ENCODE results near the gene HEBP2. TPM values are rescaled to one million over a fixed set of nuclear protein-coding genes. Genes with fewer than 3 reads are reported as not detected.

Gene HEBP2
- polyA plus RNA-seq, 1 donor = 31.6 TPM

DNA sequence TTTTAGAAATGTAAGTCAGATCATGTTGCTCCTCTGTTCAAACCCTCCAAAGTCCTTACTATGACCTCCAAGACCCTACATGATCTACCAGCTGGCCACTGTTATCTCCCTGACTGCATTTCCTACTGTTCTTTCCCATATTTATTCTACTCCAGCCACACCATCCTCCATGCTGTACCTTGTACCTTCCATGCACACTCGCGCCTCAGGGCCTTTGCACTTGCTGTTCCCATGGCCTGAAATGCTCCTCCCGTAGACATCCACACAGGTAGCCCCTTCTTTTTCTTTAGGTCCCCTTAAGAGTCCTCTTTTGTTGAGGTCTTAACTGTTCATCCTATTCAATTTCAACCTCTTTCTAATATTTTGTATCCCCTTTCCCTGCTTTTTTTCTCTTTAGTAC is 47.0 kb downstream of the HEBP2 start:
- no peak for DNase-seq
- Histone ChIP-seq H3K9me3 (ENCODE audit: control insufficient read depth, low read depth, low read length) (no peaks in the 10 kb centered on the region), H3K27me3 (ENCODE audit: control insufficient read depth, insufficient read depth, low read length) (no peaks in the 10 kb centered on the region), H3K4me3 (ENCODE audit: low read length) (no peak overlapping the region), H3K4me1 (ENCODE audit: control insufficient read depth, insufficient read depth, low read length) (peaks cover 9% of the 10 kb centered on the region), H3K27ac (ENCODE audit: low read length) (no peak overlapping the region), H3K36me3 (ENCODE audit: control insufficient read depth, insufficient read depth, low read length) (peaks cover 14% of the 10 kb centered on the region)
- 100% methylated on average over 1 of the region's 3 CpGs for WGBS (ENCODE audit: insufficient coverage, low lambda C conversion rate)

GRCh38 chr6:138454981-138455706 is 51.1 kb downstream of the HEBP2 start:
- Histone ChIP-seq H3K27me3 (ENCODE audit: control insufficient read depth, insufficient read depth, low read length) (no peaks in the 10 kb centered on the region), H3K36me3 (ENCODE audit: control insufficient read depth, insufficient read depth, low read length) (peaks cover 13% of the 10 kb centered on the region), H3K4me1 (ENCODE audit: control insufficient read depth, insufficient read depth, low read length) (peaks cover 24% of the 10 kb centered on the region), H3K9me3 (ENCODE audit: control insufficient read depth, low read depth, low read length) (no peaks in the 10 kb centered on the region), H3K27ac (ENCODE audit: low read length) (peak overlapping the region; percentile 78), H3K4me3 (ENCODE audit: low read length) (no peak overlapping the region)
- 83% methylated on average over 1 of the region's 9 CpGs for WGBS (ENCODE audit: insufficient coverage, low lambda C conversion rate)
- peak; percentile 29 to 76 for DNase-seq

GRCh38 chr6:138455746-138456400 is 51.9 kb downstream of the HEBP2 start:
- H3K9me3 ChIP-seq (ENCODE audit: control insufficient read depth, low read depth, low read length) = no peaks in the 10 kb centered on the region
- peak; percentile 38 to 83 for DNase-seq
- peak overlapping the region; percentile 78 for H3K27ac ChIP-seq (ENCODE audit: low read length)
- peaks cover 24% of the 10 kb centered on the region for H3K4me1 ChIP-seq (ENCODE audit: control insufficient read depth, insufficient read depth, low read length)
- no peaks in the 10 kb centered on the region for H3K27me3 ChIP-seq (ENCODE audit: control insufficient read depth, insufficient read depth, low read length)
- WGBS (ENCODE audit: insufficient coverage, low lambda C conversion rate) = 20% methylated on average over 3 of the region's 7 CpGs
- H3K36me3 ChIP-seq (ENCODE audit: control insufficient read depth, insufficient read depth, low read length) = peaks cover 14% of the 10 kb centered on the region
- no peak overlapping the region for H3K4me3 ChIP-seq (ENCODE audit: low read length)

DNA sequence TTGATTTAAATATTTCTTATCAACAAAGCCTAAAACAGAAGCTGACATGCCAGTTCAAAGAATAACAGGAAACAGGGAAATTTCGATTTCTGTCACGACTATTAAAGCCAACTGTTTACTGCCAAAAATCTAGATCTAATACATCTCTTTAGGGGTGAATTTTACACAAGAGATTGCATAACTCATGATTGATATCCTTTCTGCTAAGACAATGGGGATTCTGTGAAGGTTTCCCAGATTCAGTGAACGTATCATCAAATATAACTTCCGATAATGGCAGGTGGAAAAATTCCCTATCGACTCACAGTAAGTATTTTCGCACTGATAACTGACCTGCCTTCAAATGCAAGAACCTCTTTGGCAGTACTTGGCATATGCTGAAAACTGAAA is 52.4 kb downstream of the HEBP2 start:
- peak overlapping the region; percentile 78 for H3K27ac ChIP-seq (ENCODE audit: low read length)
- no peak overlapping the region for H3K4me3 ChIP-seq (ENCODE audit: low read length)
- H3K27me3 ChIP-seq (ENCODE audit: control insufficient read depth, insufficient read depth, low read length) = no peaks in the 10 kb centered on the region
- H3K9me3 ChIP-seq (ENCODE audit: control insufficient read depth, low read depth, low read length) = no peaks in the 10 kb centered on the region
- peaks cover 18% of the 10 kb centered on the region for H3K36me3 ChIP-seq (ENCODE audit: control insufficient read depth, insufficient read depth, low read length)
- WGBS (ENCODE audit: insufficient coverage, low lambda C conversion rate) = 50% methylated on average over 3 of the region's 6 CpGs
- DNase-seq = no peak
- peaks cover 24% of the 10 kb centered on the region for H3K4me1 ChIP-seq (ENCODE audit: control insufficient read depth, insufficient read depth, low read length)

DNA sequence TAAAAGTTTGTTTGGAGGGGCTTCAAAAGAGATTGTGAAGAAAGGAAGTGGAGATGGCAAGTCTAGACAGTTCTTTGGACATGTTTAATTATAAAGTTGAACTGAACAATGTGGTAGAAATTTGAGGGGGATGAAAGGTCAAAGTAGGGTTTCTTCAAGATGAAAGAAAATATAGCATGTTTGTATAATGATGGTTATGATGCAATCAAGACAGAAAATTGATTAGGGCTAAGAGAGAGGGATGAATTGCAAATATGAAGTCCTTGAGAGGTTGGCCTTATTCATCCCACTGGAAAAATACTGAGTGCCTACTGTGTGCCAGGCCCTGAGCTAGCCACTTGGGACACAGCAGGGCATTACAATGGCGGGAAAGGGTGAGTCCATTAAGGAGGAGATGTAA is 57.6 kb downstream of the HEBP2 start:
- whole genome bisulfite sequencing (ENCODE audit: insufficient coverage, low lambda C conversion rate) = no CpG with 5 or more reads among the region's 1 CpG
- Histone ChIP-seq H3K36me3 (ENCODE audit: control insufficient read depth, insufficient read depth, low read length) (peaks cover 48% of the 10 kb centered on the region), H3K27ac (ENCODE audit: low read length) (no peak overlapping the region), H3K9me3 (ENCODE audit: control insufficient read depth, low read depth, low read length) (no peaks in the 10 kb centered on the region), H3K4me1 (ENCODE audit: control insufficient read depth, insufficient read depth, low read length) (peaks cover 10% of the 10 kb centered on the region), H3K27me3 (ENCODE audit: control insufficient read depth, insufficient read depth, low read length) (no peaks in the 10 kb centered on the region), H3K4me3 (ENCODE audit: low read length) (no peak overlapping the region)
- DNase-seq = no peak

DNA sequence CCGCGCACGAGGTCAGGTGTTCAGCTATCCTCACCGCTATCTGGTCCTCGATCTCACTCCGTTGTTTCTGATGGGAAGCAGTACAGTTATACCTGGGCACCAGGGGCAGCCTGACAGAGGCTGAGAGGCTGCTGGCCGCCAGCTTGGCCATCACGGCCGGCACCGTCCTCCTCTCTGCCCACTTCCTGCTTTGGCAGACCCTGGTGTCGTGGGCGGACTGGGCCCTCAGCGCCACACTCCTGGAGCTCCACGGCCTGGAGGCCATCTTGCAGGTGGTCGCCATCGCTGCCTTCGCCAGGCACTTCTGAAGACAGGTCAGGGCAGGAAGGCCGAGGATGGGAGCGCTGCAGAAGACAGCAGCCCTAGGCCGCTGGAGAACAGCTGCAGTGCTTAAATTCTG is 60.1 kb downstream of the HEBP2 start:
- Histone ChIP-seq H3K27me3 (ENCODE audit: control insufficient read depth, insufficient read depth, low read length) (no peaks in the 10 kb centered on the region), H3K9me3 (ENCODE audit: control insufficient read depth, low read depth, low read length) (no peaks in the 10 kb centered on the region), H3K4me3 (ENCODE audit: low read length) (no peak overlapping the region), H3K4me1 (ENCODE audit: control insufficient read depth, insufficient read depth, low read length) (no peaks in the 10 kb centered on the region), H3K27ac (ENCODE audit: low read length) (no peak overlapping the region), H3K36me3 (ENCODE audit: control insufficient read depth, insufficient read depth, low read length) (peaks cover 59% of the 10 kb centered on the region)
- no peak for DNase-seq
- WGBS (ENCODE audit: insufficient coverage, low lambda C conversion rate) = no CpG with 5 or more reads among the region's 20 CpGs

- Histone ChIP-seq H3K27ac (ENCODE audit: low read length) (no peak overlapping the region), H3K27me3 (ENCODE audit: control insufficient read depth, insufficient read depth, low read length) (no peaks in the 10 kb centered on the region), H3K9me3 (ENCODE audit: control insufficient read depth, low read depth, low read length) (no peaks in the 10 kb centered on the region), H3K4me3 (ENCODE audit: low read length) (no peak overlapping the region), H3K4me1 (ENCODE audit: control insufficient read depth, insufficient read depth, low read length) (peaks cover 3% of the 10 kb centered on the region), H3K36me3 (ENCODE audit: control insufficient read depth, insufficient read depth, low read length) (peaks cover 67% of the 10 kb centered on the region)
- no peak for DNase-seq
- no CpG with 5 or more reads among the region's 1 CpG for WGBS (ENCODE audit: insufficient coverage, low lambda C conversion rate)
These were observed 61.1 kb downstream of the HEBP2 start for GRCh38 chr6:138465007-138465645.

DNA sequence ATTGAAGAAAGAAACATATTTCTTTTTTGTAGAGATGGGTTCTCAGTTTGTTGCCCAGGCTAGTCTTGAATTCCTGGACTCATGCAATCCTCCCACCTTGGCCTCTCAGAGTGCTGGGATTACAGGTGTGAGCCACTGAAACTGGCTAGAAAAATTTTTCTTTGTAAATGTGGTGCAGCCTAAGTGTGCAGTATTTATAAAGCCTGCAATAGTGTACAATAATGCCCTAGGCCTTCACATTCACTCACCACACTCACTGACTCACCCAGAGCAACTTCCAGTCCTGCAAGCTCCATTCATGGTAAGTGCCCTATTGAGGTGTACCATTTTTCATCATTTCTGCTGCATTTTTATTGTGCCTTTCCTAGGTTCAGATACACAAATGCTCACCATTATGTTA is 63.9 kb downstream of the HEBP2 start:
- Histone ChIP-seq H3K36me3 (ENCODE audit: control insufficient read depth, insufficient read depth, low read length) (peaks cover 69% of the 10 kb centered on the region), H3K9me3 (ENCODE audit: control insufficient read depth, low read depth, low read length) (no peaks in the 10 kb centered on the region), H3K27ac (ENCODE audit: low read length) (no peak overlapping the region), H3K27me3 (ENCODE audit: control insufficient read depth, insufficient read depth, low read length) (no peaks in the 10 kb centered on the region), H3K4me1 (ENCODE audit: control insufficient read depth, insufficient read depth, low read length) (peaks cover 3% of the 10 kb centered on the region), H3K4me3 (ENCODE audit: low read length) (no peak overlapping the region)
- no peak for DNase-seq

- DNase-seq = no peak
- Histone ChIP-seq H3K36me3 (ENCODE audit: control insufficient read depth, insufficient read depth, low read length) (peaks cover 66% of the 10 kb centered on the region), H3K27ac (ENCODE audit: low read length) (no peak overlapping the region), H3K4me3 (ENCODE audit: low read length) (no peak overlapping the region), H3K9me3 (ENCODE audit: control insufficient read depth, low read depth, low read length) (no peaks in the 10 kb centered on the region), H3K4me1 (ENCODE audit: control insufficient read depth, insufficient read depth, low read length) (peaks cover 3% of the 10 kb centered on the region), H3K27me3 (ENCODE audit: control insufficient read depth, insufficient read depth, low read length) (no peaks in the 10 kb centered on the region)
- 71% methylated on average over 1 of the region's 9 CpGs for WGBS (ENCODE audit: insufficient coverage, low lambda C conversion rate)
These were observed 64.4 kb downstream of the HEBP2 start for GRCh38 chr6:138468320-138469015.
